Islet of Langerhans (tissue), 1 donor: Measurements from ENCODE around the gene MESD.
A peak's percentile ranks its signal among the peaks of the same experiment; 100 is the strongest.

Experiments used
- FAIRE-seq: peaks from one replicate; lab custom pipeline; 2011; peaks lifted over from hg19 to GRCh38; lab: Jason Lieb, UNC

Gene MESD

DNA sequence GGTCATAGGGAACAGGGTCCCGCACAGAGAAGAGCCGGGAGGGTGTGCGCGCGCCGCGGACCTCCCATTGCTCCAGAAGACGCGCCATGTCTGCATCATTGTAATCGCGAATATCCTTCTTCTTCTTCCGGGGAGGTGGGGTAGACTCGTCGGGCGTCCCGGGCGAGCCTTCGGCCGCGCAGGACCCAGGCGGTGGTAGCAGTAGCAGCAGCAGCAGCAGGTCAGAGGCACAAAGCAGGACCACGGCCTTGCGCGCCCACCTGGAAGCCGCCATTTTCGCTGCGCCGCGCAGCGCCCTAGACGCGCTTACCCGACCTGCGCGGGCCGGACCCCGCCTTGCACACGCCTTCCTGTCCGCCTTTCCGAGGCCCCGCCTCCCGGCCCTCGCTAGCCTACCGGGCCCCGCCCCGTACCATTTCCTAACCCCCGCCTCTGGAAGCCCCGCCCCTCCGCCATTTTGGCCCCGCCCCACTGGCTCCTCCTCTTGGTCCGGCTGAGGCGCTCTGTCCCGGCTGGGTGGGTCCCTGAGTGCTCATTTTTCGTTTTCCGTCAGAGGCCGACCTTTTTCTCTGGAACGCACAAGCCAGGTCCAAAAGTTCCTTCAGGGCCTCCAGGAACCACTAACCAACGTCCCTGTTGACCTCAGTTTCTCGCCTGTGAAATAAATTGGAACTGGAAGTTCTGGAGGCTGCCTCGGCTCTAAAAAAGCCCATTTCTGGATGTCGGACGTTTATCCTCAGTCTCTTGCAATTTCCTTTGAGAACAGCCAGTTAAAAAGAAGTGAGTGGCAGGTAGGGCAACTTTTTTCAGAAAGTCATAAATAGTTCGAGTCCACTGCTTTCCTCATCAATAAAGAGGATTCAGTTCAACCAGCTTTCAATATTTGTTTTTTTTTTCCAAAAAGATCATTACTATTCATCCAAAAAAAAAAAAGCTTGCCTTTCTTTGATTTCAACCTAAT is at the start of gene MESD:
Gene MESD (minus strand): TSS at position 302 of the 961 bp plus-strand sequence. CDS start 28 bp downstream, at position 274.
- peak; percentile 45 for FAIRE-seq

DNA sequence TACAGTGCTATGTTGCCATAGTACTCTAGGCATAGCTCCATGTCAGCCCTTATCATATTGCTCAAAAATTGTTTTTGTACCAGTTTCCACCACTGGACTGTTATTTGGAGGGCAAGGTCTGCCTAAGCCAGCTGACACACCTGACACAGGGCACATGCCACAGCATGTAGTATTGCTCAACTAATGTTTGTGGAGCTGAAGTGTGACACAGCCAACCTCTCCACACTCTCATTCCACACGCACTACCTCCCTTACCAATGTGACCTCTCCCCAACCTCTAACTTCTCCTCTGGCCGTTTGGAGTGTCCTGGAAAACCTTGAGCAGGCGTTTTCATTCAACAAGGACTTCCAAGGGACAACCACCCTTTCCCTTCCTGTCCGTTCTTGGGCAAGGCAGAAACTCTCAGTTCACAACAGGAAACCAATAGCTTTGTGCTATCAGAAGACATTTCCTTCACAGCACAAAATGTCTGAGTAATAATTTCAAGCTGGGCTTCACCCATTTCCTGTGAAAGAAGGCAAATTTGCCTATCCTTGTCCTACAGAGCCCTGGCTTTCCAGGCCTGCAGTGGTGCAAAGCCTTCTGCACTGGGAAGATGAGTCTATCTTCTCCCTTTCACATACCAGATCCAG is 49.5 kb upstream of the MESD start:
- FAIRE-seq: no peak

DNA sequence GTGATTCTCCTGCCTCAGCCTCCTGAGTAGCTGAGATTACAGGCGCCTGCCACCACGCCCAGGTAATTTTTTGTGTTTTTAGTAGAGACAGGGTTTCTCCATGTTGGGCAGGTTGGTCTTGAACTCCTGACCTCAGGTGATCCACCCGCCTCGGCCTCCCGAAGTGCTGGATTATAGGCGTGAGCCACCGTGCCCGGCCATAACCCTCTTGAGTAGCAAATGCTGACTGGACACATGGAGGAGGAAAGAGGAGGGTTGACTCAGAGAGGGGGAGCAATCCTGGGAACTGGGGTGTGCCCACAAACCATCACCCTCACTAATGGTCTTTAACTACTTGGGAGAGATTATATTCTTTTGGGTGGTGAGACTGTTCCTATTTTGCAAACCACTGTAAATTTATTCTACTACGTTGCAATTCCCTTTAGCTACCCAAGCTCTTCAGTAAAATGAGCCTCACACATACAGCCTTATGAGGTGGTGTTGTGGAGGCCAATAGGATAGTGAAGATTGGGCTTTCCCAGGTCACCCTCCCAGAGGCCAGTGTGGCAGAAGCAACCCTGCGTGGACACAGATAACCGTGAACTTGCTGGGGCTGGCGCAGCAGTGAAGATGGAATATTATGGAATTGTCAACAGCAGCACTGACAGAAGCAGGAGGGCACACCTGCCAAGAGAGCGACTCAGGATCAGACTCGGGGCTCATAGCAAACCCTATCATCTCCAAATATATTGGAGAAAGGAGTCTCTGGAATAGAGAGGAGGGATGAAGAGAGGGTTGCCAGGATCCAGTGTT is 48.5 kb upstream of the MESD start:
- no peak for FAIRE-seq

DNA sequence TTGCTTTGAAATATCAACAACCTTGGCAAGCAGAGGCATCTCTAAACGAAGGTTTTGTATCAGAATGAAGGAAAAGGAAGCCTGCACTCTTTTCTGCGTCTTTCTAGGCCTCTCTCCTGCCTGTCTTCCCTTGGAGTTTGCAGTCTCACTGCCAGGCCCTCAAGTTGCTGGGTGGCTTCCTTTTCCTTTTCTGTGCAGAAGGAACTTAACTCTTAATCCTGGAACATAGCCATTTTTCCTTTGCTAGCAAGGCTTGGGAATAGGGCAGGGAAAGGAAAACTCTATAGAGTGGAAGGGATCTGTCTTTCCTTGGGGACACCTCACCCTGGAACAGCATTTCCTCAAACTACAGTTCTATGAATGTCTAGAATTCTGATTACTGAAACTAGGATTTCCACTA is 43.9 kb upstream of the MESD start:
- no peak for FAIRE-seq

DNA sequence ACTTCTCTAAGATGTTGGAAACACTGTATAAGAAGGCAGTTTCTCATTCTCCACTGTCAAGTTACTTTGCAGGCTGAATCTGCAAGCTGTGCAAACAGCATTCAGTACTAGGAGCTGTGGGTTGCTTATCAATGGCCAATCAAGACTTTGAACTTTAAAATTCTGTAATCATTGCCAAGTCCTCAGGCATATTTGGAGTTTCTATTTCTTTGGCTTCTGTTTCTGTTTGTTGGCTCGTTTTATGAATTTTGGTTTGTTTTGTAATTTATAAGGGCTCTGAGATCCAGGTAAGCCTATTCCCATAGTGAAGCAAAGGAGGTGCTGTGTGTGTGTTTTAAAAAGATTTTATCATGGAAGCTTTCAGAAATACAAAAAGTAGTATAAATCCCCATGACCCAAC is 43.2 kb upstream of the MESD start:
- no peak for FAIRE-seq

DNA sequence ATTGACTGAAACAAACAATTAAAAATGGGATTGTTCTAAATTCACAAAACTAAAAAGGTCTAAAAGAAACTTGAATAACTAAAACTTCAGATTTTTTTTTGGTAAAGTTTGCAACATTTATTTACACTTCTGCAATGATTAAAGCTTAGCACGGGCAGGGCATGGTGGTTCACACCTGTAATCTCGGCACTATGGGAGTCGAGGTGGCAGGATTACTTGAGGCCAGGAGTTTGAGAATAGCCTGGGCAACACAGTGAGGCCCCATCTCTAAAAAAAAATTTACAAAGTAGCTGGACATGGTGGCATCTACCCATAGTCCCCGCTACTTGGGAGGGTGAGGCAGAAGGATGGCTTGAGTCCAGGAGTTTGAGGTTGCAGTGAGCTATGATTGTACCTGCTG is 42.7 kb upstream of the MESD start:
- FAIRE-seq: no peak

DNA sequence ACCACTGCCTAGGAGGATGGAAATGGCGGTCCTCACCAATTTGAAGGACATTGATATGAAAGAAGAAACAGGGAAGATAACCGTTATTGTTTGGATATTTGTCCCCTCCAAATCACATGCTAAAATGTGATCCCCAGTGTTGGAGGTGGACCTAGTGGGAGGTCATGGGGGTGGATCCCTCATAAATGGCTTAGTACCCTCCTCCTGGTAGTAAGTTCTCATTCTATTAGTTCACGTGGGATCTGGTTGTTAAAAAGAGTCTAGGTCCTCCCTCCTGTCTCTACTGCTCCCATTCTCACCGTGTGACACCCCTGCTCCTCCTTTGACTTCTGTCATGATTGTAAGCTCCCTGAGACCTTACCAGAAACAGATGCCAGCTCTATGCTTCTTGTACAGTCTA is 41.6 kb upstream of the MESD start:
- FAIRE-seq: no peak

DNA sequence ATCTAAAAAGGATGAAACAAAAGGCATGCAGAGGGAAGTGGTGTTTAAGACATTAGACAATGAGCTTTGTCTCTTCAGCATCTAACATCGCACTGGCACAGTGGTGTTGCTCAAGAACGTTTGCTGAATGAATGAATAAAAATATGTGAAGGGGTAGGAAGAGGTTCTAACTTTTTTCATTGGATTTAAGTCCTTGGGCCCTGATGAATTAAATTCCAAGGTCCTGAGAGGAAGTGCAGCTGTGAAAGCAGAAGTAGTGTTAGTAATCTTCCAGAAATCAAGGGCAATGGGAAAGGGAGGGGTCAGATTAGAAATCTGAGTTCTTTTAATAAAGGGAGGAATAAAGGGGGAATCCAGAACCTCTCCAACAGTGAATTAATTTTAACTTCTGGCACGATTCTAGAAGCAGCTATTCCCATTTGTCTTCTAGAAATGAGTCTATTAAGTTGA is 40.7 kb upstream of the MESD start:
- no peak for FAIRE-seq

DNA sequence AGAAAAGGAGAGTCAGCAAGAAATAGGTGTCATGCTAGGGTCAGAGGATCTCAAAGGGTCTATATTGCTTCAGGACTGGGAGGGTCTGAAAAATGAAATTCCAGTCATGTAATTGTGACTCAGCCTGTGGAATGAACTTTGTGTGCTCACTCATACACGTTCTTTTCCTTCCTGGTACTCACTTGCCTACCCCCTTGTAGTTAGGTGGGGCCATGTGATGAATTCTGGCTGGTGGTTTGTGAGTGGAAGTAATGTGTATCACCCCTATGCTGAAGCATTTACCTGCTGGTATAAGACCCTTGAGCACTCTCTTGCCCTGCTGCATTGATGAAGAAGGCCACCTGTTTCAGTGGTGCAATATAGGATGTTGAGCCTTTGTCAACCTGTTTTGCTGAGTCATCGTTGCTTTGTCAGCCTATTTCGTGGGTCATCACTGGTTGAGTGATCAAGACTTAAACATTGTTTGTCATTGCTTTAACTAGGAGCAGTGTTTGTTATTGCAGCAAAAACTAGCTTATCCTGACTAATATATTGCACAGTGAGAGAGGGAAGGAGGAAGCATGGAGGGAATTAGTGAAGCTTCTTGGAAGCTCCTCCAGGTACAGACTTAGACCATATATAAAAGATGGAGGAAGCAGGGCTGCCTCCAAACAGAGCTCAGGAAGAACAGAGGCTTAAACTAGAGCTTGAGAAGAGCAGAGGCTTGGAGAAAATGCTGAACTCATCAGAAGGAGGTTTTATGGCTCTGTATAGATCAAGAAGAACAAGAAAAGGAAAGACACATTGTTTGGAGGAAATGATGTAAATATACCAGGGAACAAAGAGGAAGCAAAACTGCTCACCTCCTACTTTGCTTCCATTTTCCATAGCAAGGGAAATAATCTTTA is 40.0 kb upstream of the MESD start:
- no peak for FAIRE-seq

DNA sequence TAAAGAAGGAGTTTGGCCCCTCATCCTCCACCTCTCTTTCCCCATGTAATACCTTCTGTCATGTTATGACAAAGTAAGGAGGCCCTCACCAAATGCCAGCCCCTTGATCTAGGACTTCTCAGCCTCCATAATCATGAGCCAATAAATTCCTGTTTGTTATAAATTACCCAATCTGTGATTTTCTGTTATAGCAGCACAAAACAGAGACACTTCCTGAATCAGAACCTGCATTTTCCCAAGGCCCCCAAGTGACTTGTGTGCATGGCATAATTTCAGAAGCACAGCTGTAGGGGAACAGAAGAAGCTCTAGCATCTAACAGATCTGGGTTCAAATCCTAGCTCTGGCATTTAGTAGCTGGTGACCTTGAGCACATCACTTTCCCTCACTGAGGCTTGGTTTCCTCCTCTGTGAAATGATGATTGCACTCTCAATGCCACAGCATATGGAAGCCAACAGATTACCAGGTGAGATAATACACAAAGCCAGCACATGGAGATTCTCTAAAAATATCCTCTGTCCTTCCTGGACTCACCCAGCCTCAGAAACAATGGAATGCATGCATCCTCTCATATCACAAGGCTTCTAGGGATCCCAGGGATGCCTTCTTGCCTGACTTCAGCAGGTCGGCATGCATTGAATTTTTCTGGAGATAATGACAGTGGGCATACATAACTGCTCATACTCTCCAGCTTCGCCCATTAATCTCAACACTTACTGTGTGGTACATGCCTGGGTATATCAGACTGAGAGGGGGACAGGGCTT is 37.4 kb upstream of the MESD start:
- FAIRE-seq: no peak

DNA sequence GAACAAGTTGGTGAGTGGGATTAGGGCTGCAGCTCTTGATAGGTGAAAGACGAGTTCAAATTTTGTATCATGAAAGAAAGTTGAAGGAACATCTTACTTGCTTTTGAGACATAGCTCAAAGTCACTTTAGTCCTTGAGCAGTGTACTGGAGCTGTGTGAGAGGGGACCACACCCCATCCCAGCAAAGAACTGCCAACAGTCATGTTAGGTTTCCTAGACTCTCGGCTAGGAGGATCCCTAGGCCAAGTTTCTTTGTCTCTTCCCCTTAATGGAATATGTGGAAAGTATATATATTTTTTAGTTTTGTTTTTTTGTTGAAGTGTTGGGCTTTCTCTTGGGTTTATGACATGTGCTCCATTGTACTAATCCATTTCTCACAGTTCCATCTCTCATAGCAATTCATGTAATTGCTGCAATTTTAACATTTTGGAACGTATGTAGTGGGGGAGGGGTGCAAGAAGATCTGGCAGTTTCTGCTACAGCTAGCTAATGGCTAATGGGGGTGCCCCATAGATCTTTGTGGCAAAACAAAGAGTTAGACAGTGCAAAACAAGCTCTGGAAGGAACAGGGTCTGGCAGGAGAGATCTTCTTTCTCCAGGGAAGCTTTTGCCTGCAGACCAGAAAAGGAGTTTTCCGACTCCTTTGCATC is 36.2 kb upstream of the MESD start:
- FAIRE-seq: no peak

DNA sequence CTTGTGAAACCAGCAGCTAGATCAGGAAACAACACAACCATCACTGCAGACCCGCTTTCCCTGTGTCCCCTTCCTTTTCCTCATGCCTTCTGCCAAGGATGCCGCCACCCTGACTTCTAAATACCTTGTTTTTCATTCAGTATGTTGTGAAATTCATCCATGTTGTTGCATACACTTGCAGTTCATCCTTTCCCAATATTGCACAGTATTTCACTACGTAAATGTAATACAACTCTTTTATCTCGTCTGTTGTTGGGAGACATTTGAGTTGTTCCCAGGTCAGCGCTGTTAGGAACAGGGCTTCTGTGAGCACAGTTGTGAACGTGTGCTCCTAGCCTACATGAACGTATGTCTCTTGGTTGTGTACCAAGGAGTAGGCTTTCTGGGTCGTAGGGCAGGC is 35.3 kb upstream of the MESD start:
- FAIRE-seq: no peak

DNA sequence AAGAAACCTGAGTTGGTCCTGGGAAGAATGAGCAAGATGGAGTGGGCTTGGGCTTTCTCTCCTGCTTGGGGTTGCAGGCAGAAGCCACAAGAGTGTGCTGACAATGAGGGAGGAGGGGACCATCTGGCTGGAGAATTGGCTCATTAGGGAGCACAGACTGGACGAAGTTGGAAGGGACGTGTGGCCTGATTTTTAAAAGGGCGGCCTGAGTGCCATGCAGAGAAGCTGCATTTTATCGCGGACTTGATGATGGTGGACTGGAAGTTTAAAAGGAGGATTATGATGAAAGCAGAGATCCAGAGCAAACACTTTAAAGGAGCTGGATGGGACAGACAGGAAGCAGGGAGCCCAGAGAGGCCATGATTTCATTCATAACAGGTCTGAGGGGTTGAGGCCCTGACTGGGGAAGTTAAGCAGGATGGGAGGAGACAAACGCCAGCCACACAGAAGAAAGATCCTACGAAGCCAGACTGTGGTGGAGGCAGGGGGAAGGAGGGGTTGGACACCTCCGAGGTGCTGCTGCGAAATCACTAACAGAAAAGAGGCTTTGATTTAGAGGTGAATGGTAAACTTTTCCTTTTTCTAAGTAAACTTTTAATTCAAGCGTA is 34.8 kb upstream of the MESD start:
- FAIRE-seq: no peak

DNA sequence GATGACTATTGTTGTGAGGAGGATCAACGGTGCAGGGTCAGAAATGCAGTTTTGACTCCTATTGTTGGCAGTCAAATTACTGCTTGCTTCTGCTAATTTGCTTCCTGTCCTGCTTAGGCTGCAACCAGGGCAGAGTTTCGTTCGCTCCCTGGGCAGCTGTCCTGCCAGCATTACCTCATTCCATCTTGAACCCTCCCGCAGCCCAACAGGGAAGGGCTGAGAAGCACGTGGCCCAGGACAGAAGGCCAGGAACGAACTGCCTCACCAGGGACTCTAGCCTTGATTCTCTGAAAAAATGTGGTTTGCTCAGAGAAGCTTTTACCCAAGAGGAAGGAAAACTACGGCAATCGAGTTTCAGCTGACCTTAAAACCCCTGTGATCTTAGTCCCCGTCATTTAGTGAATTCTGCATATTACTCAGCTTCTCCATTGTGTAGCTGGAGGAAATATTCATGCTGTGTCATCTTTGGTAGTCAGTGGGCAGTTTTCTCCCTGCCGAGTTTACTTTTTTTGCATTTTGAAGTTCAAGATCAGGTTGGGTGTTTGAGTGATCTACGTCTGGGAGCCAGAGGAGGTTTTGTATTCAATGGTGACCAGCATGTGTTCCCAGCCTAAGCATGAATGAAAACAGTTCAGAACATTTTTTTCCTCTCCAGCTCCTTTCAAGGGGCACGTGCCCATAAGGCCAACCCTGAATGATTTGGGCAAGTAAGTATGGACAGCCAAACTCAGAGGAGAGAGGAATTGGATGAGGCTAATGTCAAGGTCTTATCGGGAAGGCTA is 34.1 kb upstream of the MESD start:
- FAIRE-seq: no peak

DNA sequence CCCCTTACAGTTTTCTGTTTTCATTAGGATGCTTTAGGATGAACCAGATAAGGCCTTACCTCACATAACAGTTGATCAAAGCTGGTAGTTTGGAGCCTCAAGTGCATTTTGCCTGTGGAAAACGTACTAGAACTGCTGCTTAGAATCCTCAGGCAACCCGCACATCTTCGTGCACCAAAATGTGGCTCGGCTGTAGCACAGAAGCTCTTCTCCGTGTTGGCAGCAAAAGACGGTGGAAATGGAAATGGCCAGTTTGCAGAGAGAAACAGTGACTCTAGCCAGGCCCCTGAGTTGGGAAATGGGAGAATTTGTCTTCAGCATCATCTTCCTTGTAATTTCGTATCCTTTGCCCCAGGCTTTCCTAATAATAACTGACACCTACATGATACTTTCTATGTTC is 31.7 kb upstream of the MESD start:
- no peak for FAIRE-seq

DNA sequence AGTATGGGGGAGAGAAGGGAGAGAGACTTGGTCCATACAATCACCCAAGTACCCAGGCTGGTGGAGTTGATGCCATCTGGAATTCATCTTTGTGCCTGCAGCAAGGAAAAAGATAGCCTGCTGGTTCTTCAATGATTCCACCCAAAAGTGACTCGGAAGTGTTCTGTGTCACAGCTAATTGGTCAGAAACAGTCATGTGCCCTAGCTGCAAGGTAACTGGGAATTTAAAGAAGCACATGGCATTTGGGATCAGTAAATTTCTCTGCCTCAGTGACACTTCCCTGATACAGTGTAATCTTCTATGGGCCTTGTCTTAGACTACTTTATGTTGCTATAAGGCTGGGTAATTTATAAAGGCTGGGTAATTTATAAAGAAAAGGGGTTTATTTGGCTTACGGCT is 28.6 kb upstream of the MESD start:
- FAIRE-seq: no peak

DNA sequence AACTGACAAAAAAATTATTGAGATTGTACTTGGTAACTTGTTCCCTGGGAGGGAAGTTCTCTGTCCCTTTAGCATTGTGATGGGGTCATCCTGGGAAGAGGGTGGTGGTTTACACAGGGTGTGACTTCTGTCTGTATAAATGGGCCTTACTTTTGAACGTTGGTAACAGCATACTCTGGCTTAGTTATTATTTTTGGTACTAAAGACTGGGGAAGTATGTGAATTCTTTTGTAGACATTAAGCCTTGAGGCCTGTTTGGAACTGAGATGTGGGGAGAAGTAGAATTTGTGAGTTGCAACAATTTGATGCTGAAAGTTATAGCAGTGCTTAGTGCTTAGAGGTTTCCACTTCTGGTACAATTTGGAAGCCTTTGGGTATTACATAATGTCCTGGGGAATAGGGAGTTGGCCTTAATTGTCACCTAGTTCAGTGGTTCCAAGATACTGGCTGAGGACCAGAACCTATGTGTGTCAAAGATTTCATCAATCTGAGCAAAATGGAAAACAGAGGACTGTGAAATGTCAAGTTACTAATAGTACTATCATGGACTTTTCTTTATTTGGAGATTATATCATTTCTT is 27.0 kb upstream of the MESD start:
- no peak for FAIRE-seq

DNA sequence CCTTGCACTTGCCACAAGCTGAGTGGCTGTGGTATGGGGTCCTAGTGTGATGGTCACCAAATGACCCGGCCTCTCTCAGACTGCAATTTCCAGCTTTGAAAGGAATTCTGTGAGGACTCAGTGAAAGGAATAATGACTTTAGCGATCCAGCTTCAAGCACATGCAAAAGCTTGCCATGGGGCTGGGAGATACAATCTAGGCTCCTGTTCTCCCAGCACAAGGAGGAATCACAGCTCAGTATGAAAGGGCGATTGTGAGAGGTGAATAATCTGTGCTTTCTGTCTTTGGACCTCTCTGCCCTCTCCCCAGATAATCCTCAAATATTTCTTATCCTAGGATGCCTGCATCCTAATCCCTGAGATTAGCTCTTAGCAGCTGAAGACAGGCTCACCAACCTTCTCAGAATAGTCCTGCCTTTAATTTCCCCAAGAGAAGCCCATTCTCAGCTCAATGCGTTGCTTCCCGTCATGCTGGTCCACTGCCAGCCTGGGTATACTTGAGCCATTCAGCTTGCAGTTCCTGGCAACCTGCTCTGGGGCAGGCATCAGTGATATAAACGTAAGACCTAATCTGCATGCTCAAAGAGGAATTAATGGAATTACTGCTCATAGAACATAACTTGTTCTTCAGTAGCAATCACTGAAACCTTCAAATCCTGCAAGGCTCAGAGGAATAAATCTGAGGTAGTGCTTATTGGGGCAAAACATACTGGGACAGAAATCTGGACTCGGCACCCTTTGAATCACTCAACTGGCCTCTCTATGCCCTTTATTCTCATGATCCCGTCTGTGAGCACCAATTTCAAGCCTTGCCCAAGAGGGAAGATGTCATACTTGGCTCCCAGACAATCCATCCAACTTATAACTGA is 26.2 kb upstream of the MESD start:
- no peak for FAIRE-seq
